Stimulated activated CD4-positive, alpha-beta T cell treated with anti-CD3 and anti-CD28 coated beads, TNF-alpha, amount 100 ng/mL, for 1 hour (primary cell): ENCODE measurements around the gene E2F3.

Experiments
- DNase-seq, 3 donors: peaks; one replicate each; pipeline ENCODE4 v3.0.0-alpha.2; 2020; ENCODE audit warnings: low read depth in 3 of 3, low spot score in 1 of 3

Gene E2F3

GRCh38 chr6:20402092-20402341 is 338 bp downstream of the E2F3 start:
- DNase-seq: no peak

GRCh38 chr6:20402342-20403069 is 827 bp downstream of the E2F3 start:
- peak in 2 of 3 donors; percentile 3 to 31 for DNase-seq

GRCh38 chr6:20403070-20403765 is 1.5 kb downstream of the E2F3 start:
- peak; percentile 53 to 84 (median 53) for DNase-seq

GRCh38 chr6:20403766-20404640 is 2.3 kb downstream of the E2F3 start:
- DNase-seq: peak in 2 of 3 donors; percentile 16 to 66

- DNase-seq: peak in 2 of 3 donors; percentile 21 to 26
Measured at GRCh38 chr6:20404641-20405032, 3.0 kb downstream of the E2F3 start.

GRCh38 chr6:20408851-20409250 is 7.2 kb downstream of the E2F3 start:
- no peak for DNase-seq

GRCh38 chr6:20409427-20409971 is 7.8 kb downstream of the E2F3 start:
- DNase-seq: no peak

GRCh38 chr6:20411544-20411943 is 9.9 kb downstream of the E2F3 start:
- DNase-seq: no peak

GRCh38 chr6:20411953-20412681 is 10.4 kb downstream of the E2F3 start:
- no peak for DNase-seq

- DNase-seq: no peak
Measured at GRCh38 chr6:20412682-20413073, 11.0 kb downstream of the E2F3 start.

GRCh38 chr6:20413826-20414225 is 12.1 kb downstream of the E2F3 start:
- no peak for DNase-seq

GRCh38 chr6:20414711-20415110 is 13.0 kb downstream of the E2F3 start:
- DNase-seq: no peak

GRCh38 chr6:20415304-20415703 is 13.6 kb downstream of the E2F3 start:
- no peak for DNase-seq

- DNase-seq: no peak
Measured at GRCh38 chr6:20415712-20416454, 14.2 kb downstream of the E2F3 start.

GRCh38 chr6:20416567-20417345 is 15.1 kb downstream of the E2F3 start:
- DNase-seq: no peak

GRCh38 chr6:20417819-20418218 is 16.1 kb downstream of the E2F3 start:
- DNase-seq: no peak

GRCh38 chr6:20426177-20427082 is 24.8 kb downstream of the E2F3 start:
- no peak for DNase-seq

- no peak for DNase-seq
Measured at GRCh38 chr6:20427856-20428255, 26.2 kb downstream of the E2F3 start.

GRCh38 chr6:20432692-20433091 is 31.0 kb downstream of the E2F3 start:
- no peak for DNase-seq
